HG03354 (cell line): Measurements from ENCODE around the gene SCO2.
A peak's percentile ranks its signal among the peaks of the same experiment; 100 is the strongest.
"Not testable (repeated sequence)": the region's sequence is repeated elsewhere in the genome, so short reads cannot be mapped to it uniquely, and the experiment has no call there.

Experiments
- ATAC-seq: cut with Tn5 transposase; IDR thresholded peaks from one replicate; pipeline ENCODE4 v1.9.1; 2021; ENCODE audit warnings: mild to moderate bottlenecking; ENCODE audit not compliant: unreplicated experiment, poor library complexity, severe bottlenecking

SCO2 gene

GRCh38 chr22:50533856-50534711 is 8.7 kb upstream of the SCO2 start:
- not testable (repeated sequence) for ATAC-seq

- ATAC-seq: no peak
Observed at GRCh38 chr22:50532824-50533796, 7.7 kb upstream of the SCO2 start.

- no peak for ATAC-seq
Observed at GRCh38 chr22:50531962-50532674, 6.7 kb upstream of the SCO2 start.

GRCh38 chr22:50531546-50531961 is 6.2 kb upstream of the SCO2 start:
- peak; percentile 24 for ATAC-seq

GRCh38 chr22:50530877-50531545 is 5.6 kb upstream of the SCO2 start:
- ATAC-seq: peak; percentile 25

- peak; percentile 6 for ATAC-seq
Observed at GRCh38 chr22:50530580-50530876, 5.1 kb upstream of the SCO2 start.

GRCh38 chr22:50529897-50530579 is 4.6 kb upstream of the SCO2 start, which contains the start of gene TYMP:
TSS of gene TYMP (minus strand) at chr22:50530012. CDS start at chr22:50529709, 303 bp downstream.
- peak; percentile 25 for ATAC-seq

- ATAC-seq: no peak
Observed at GRCh38 chr22:50529416-50529896, 4.1 kb upstream of the SCO2 start.

- ATAC-seq: no peak
Observed at GRCh38 chr22:50528682-50529415, 3.5 kb upstream of the SCO2 start.

GRCh38 chr22:50527921-50528681 is 2.7 kb upstream of the SCO2 start:
- no peak for ATAC-seq

GRCh38 chr22:50526834-50527801 is 1.7 kb upstream of the SCO2 start:
- ATAC-seq: no peak

- ATAC-seq: peak; percentile 35
Observed at GRCh38 chr22:50526108-50526833, 873 bp upstream of the SCO2 start.

- no peak for ATAC-seq
Observed at GRCh38 chr22:50525858-50526107, 385 bp upstream of the SCO2 start.

GRCh38 chr22:50524676-50525103 is 708 bp downstream of the SCO2 start:
- ATAC-seq: no peak

- no peak for ATAC-seq
Observed at GRCh38 chr22:50523806-50524675, 1.4 kb downstream of the SCO2 start.
